CD14-positive monocyte (primary cell): ENCODE results near the gene NHERF1. TPM values are rescaled to one million over a fixed set of nuclear protein-coding genes. Genes with fewer than 3 reads are reported as not detected.

Experiments used
- DNase-seq, 3 donors: peaks; one replicate each; pipeline ENCODE4 v3.0.0-alpha.2; 2011 to 2022
- H2AFZ ChIP-seq: 2 replicates; pipeline ENCODE4 v1.6.0; 2012; ENCODE audit warnings: mild to moderate bottlenecking, low read depth, low read length, inconsistent platforms; ENCODE audit not compliant: insufficient read depth, poor library complexity, severe bottlenecking
- H3K27ac ChIP-seq, 2 donors: 1 replicate in 1 of 2; 2 replicates in 1 of 2; pipeline ENCODE4 v1.5.1; 2012 to 2013; ENCODE audit warnings: low read length in 2 of 2, control low read depth in 1 of 2, inconsistent platforms in 1 of 2, low read depth in 1 of 2, mild to moderate bottlenecking in 1 of 2
- H3K27me3 ChIP-seq, 2 donors: one replicate each; pipeline versions ENCODE4 v1.6.0 to v1.6.1; 2011 to 2013; ENCODE audit warnings: low read length in 2 of 2; ENCODE audit not compliant: control insufficient read depth in 2 of 2, insufficient read depth in 2 of 2
- H3K36me3 ChIP-seq, 2 donors: replicated peaks in 1 of 2; 1 replicate in 1 of 2; 2 replicates in 1 of 2; pipeline versions ENCODE4 v1.5.1 to v1.6.1; 2012 to 2013; ENCODE audit warnings: low read length in 2 of 2, control low read depth in 1 of 2, inconsistent platforms in 1 of 2, mild to moderate bottlenecking in 1 of 2; ENCODE audit not compliant: insufficient read depth in 2 of 2, control insufficient read depth in 1 of 2
- H3K4me1 ChIP-seq, 2 donors: 1 replicate in 1 of 2; 2 replicates in 1 of 2; pipeline versions ENCODE4 v1.5.1 to v1.6.1; 2012 to 2013; ENCODE audit warnings: low read length in 2 of 2, control low read depth in 1 of 2, inconsistent platforms in 1 of 2, mild to moderate bottlenecking in 1 of 2, moderate library complexity in 1 of 2; ENCODE audit not compliant: insufficient read depth in 2 of 2, control insufficient read depth in 1 of 2
- H3K4me2 ChIP-seq: replicated peaks from 2 replicates; pipeline ENCODE3; 2012; ENCODE audit warnings: low read length, moderate library complexity, mild to moderate bottlenecking; ENCODE audit not compliant: poor library complexity, severe bottlenecking; ENCODE audit errors: extremely low read depth
- H3K4me3 ChIP-seq, 3 experiments: fragments of 200-600 bp in 1 of 3; sonication (generic) in 1 of 3; replicated peaks in 1 of 3; 1 replicate in 2 of 3; 2 replicates in 1 of 3; pipeline ENCODE4 v1.5.1; 2011 to 2013; ENCODE audit warnings: low read length in 3 of 3, mild to moderate bottlenecking in 3 of 3, control low read depth in 2 of 3, low read depth in 2 of 3, inconsistent platforms in 1 of 3, moderate library complexity in 1 of 3
- H3K79me2 ChIP-seq: 2 replicates; pipeline ENCODE4 v1.6.0; 2012; ENCODE audit warnings: mild to moderate bottlenecking, control low read depth, inconsistent platforms, low read length, moderate library complexity; ENCODE audit not compliant: insufficient read depth
- H3K9ac ChIP-seq: 2 replicates; pipeline ENCODE4 v1.6.0; 2017; ENCODE audit warnings: low read length, mild to moderate bottlenecking; ENCODE audit not compliant: insufficient read depth, poor library complexity, severe bottlenecking
- H3K9me3 ChIP-seq, 2 donors: replicated peaks in 1 of 2; 1 replicate in 1 of 2; 2 replicates in 1 of 2; pipeline versions ENCODE4 v1.5.1 to v1.6.1; 2012 to 2013; ENCODE audit warnings: low read length in 2 of 2, control low read depth in 1 of 2; ENCODE audit not compliant: control insufficient read depth in 1 of 2, insufficient read depth in 1 of 2
- H4K20me1 ChIP-seq: 2 replicates; pipeline ENCODE4 v1.6.0; 2012; ENCODE audit warnings: mild to moderate bottlenecking, low read length, control low read depth, moderate library complexity; ENCODE audit not compliant: insufficient read depth
- H3K27ac Mint-ChIP-seq, 7 donors: one replicate each; pipeline ENCODE4 v1.8.0; 2020; ENCODE audit warnings: mild to moderate bottlenecking in 7 of 7, mixed read lengths in 7 of 7, moderate library complexity in 6 of 7, inconsistent platforms in 2 of 7
- H3K27me3 Mint-ChIP-seq, 3 donors: one replicate each; pipeline ENCODE4 v1.8.0; 2021 to 2022; ENCODE audit warnings: low read depth in 3 of 3, mild to moderate bottlenecking in 3 of 3, mixed read lengths in 3 of 3, moderate library complexity in 3 of 3, inconsistent platforms in 1 of 3
- H3K36me3 Mint-ChIP-seq, 2 donors: one replicate each; pipeline ENCODE4 v1.8.0; 2020; ENCODE audit warnings: mixed read lengths in 2 of 2, inconsistent platforms in 1 of 2, mild to moderate bottlenecking in 1 of 2
- H3K4me1 Mint-ChIP-seq: one replicate; pipeline ENCODE4 v1.8.0; 2020; ENCODE audit warnings: mild to moderate bottlenecking, mixed read lengths
- H3K4me3 Mint-ChIP-seq, 2 donors: one replicate each; pipeline ENCODE4 v1.8.0; 2020; ENCODE audit warnings: mild to moderate bottlenecking in 2 of 2, mixed read lengths in 2 of 2, moderate library complexity in 1 of 2
- H3K9me3 Mint-ChIP-seq, 7 donors: one replicate each; pipeline ENCODE4 v1.8.0; 2020 to 2022; ENCODE audit warnings: mixed read lengths in 7 of 7, mild to moderate bottlenecking in 6 of 7, moderate library complexity in 6 of 7, inconsistent platforms in 2 of 7
- CTCF ChIP-seq: fragments of 200-600 bp; IDR thresholded peaks from one replicate; pipeline ENCODE4 v1.8.0; 2022; ENCODE audit warnings: antibody characterized with exemption, mild to moderate bottlenecking
- WGBS: methylation state at CpG from one replicate; pipeline ENCODE4 v1.1.5; 2013; ENCODE audit warnings: missing lambda C conversion rate; ENCODE audit not compliant: insufficient coverage; 5-methylcytosine and 5-hydroxymethylcytosine counted together
- intact Hi-C, 2 donors: fragments of 100-400 bp; cut with micrococcal nuclease; formaldehyde crosslinking; loops; one replicate each; pipeline versions ENCODE4 v1.15.0 to v1.15.1; 2023
- polyA minus RNA-seq: library from RNA; depleted of rRNA, polyadenylated mRNA; stranded (reverse); fragments of >200 nt; gene quantifications from 2 replicates; pipeline ENCODE4 v1.2.3, GENCODE V29; 2012
- polyA plus RNA-seq, 3 donors: library from polyadenylated mRNA; depleted of rRNA in 1 of 3; unstranded in 2 of 3; stranded (reverse) in 1 of 3; fragments of 300-500 nt in 2 of 3; fragments of >200 nt in 1 of 3; fragmentation: Illumina TruSeq in 2 of 3; gene quantifications; 1 replicate in 2 of 3; 2 replicates in 1 of 3; pipeline ENCODE4 v1.2.3, GENCODE V29; 2012 to 2021
- total RNA-seq, 12 experiments: library from RNA in 1 of 12; stranded (reverse) in 1 of 12; fragments of 120-200 nt in 1 of 12; gene quantifications; one replicate each; pipeline ENCODE4 v1.2.4 and lab custom pipeline; 2013 to 2026; ENCODE audit warnings: mixed read lengths in 6 of 12, inconsistent platforms in 1 of 12

The NHERF1 gene
- total RNA-seq (2013): 45.4 TPM
- polyA plus RNA-seq (100 to 1,000 TPM in 2 of 3 donors, 10 to 100 TPM in 1; 79.5 to 149 (median 131) TPM), polyA minus RNA-seq (66.1 and 96.9 TPM in 2 replicates), total RNA-seq (lab: John Stamatoyannopoulos, UW) (22.3 to 99.9 (median 59.1) reads per million in 11 experiments)

- H3K4me3 Mint-ChIP-seq: peak within 1 kb of the TSS; percentile 99 to 100
- H3K4me3 ChIP-seq: peak within 1 kb of the TSS; percentile 91 to 98 (median 97)
- peak within 1 kb of the TSS; percentile 82 for H3K4me2 ChIP-seq
- H3K9me3 Mint-ChIP-seq: peaks cover 0 to 2% (median 0%) of the 10 kb centered on the region in 7 donors
- H3K4me1 ChIP-seq: peaks cover 70 to 86% of the 10 kb centered on the region in 2 donors
- under 1% methylated on average over 90 of the region's 90 CpGs for WGBS
- peak within 1 kb of the TSS; percentile 92 for H3K9ac ChIP-seq
- H4K20me1 ChIP-seq: peaks cover 52% of the 10 kb centered on the region
- peak within 1 kb of the TSS; percentile 80 to 94 (median 86) for H3K27ac Mint-ChIP-seq
- no peaks in the 10 kb centered on the region for H3K27me3 Mint-ChIP-seq
- H3K36me3 Mint-ChIP-seq: peaks cover 23 to 27% of the 10 kb centered on the region in 2 donors
- peaks cover 73% of the 10 kb centered on the region for H3K4me1 Mint-ChIP-seq
- H3K36me3 ChIP-seq: peaks cover 0 to 10% of the 10 kb centered on the region in 2 donors
- intact Hi-C loops: loop anchor here (2.0 to 10.0 kb wide), 2 partner anchors 30 to 206 kb away; no protein-coding TSS in a partner anchor
- DNase-seq: peak; percentile 89 to 91 (median 90)
- H3K27me3 ChIP-seq: no peaks in the 10 kb centered on the region
- H3K79me2 ChIP-seq: peaks cover 71% of the 10 kb centered on the region
- H3K27ac ChIP-seq: peak within 1 kb of the TSS; percentile 18 to 87
- H2AFZ ChIP-seq: peak within 1 kb of the TSS; percentile 62
- no peaks in the 10 kb centered on the region for H3K9me3 ChIP-seq
- TF ChIP-seq CTCF: no peak
Measured at GRCh38 chr17:74748529-74749278, at the start of gene NHERF1. TSS of gene NHERF1 (plus strand) at chr17:74748628. CDS start at chr17:74748847, 219 bp downstream.

GRCh38 chr17:74699236-74699635, 49.2 kb upstream of the NHERF1 start:
- no peak for TF ChIP-seq CTCF
- Histone ChIP-seq H3K27ac (no peak overlapping the region), H3K9ac (no peak overlapping the region), H3K4me2 (no peak overlapping the region), H3K27me3 (no peaks in the 10 kb centered on the region), H3K9me3 (peaks cover 0 to 4% of the 10 kb centered on the region in 2 donors), H3K4me1 (peaks cover 27 to 55% of the 10 kb centered on the region in 2 donors), H3K36me3 (peaks cover 88 to 97% of the 10 kb centered on the region in 2 donors), H4K20me1 (peaks cover 93% of the 10 kb centered on the region), H3K79me2 (peaks cover 71% of the 10 kb centered on the region), H2AFZ (no peak overlapping the region), H3K4me3 (no peak overlapping the region)
- Mint-ChIP-seq H3K36me3 (peaks cover 88 to 99% of the 10 kb centered on the region in 2 donors), H3K9me3 (peaks cover 0 to 15% (median 5%) of the 10 kb centered on the region in 7 donors), H3K4me3 (no peak overlapping the region), H3K27me3 (peaks cover 0 to 6% (median 0%) of the 10 kb centered on the region in 3 donors), H3K4me1 (peaks cover 50% of the 10 kb centered on the region), H3K27ac (peak overlapping the region in 2 of 7 donors; percentile 10 to 78)
- intact Hi-C loops: no loop called here
- no peak for DNase-seq
- 97% methylated on average over 6 of the region's 9 CpGs for WGBS
